PFSK-1 (cell line): Measurements from ENCODE around the gene GNB1L.

Source experiments
- FOXP2 ChIP-seq: optimal IDR thresholded peaks from 2 replicates; pipeline ENCODE3; 2011; ENCODE audit warnings: borderline replicate concordance, control low read depth, inconsistent platforms; ENCODE audit not compliant: insufficient read depth; ENCODE audit errors: extremely low read length, extremely low read depth
- POLR2AphosphoS5 ChIP-seq: IDR thresholded peaks from 2 replicates; pipeline ENCODE4 v1.6.1; 2012; ENCODE audit warnings: low read depth, mild to moderate bottlenecking, control low read depth, low read length, moderate library complexity
- REST ChIP-seq, 2 experiments: IDR thresholded peaks; 2 replicates each; pipeline versions ENCODE4 v1.6.1 to v1.8.0; 2011 to 2012; ENCODE audit warnings: low read depth in 2 of 2, low read length in 2 of 2, control low read depth in 1 of 2, inconsistent platforms in 1 of 2, mild to moderate bottlenecking in 1 of 2, moderate library complexity in 1 of 2; ENCODE audit not compliant: insufficient read depth in 1 of 2
- SIN3A ChIP-seq: IDR thresholded peaks from 2 replicates; pipeline ENCODE4 v1.6.1; 2012; ENCODE audit warnings: mild to moderate bottlenecking, low read length, moderate library complexity, borderline replicate concordance; ENCODE audit not compliant: insufficient read depth
- TAF1 ChIP-seq: IDR thresholded peaks from 2 replicates; pipeline ENCODE4 v1.6.1; 2012; ENCODE audit warnings: low read length, control low read depth, borderline replicate concordance; ENCODE audit not compliant: insufficient read depth

GNB1L gene

GRCh38 chr22:19770349-19771220, 84.1 kb downstream of the GNB1L start:
- TF ChIP-seq POLR2AphosphoS5 (no peak), FOXP2 (no peak), TAF1 (no peak), REST (IDR thresholded peaks at IDR 0.05; ENCODE audit: insufficient read depth in 1 of 2, low read depth in 2 of 2, low read length in 2 of 2) (no peak), SIN3A (no peak)

GRCh38 chr22:19769393-19769715, 85.3 kb downstream of the GNB1L start:
- TF ChIP-seq SIN3A (no peak), FOXP2 (no peak), POLR2AphosphoS5 (no peak), TAF1 (no peak), REST (IDR thresholded peaks at IDR 0.05; ENCODE audit: insufficient read depth in 1 of 2, low read depth in 2 of 2, low read length in 2 of 2) (no peak)

GRCh38 chr22:19767427-19768341, 87.0 kb downstream of the GNB1L start:
- TF ChIP-seq SIN3A (no peak), REST (IDR thresholded peaks at IDR 0.05; ENCODE audit: insufficient read depth in 1 of 2, low read depth in 2 of 2, low read length in 2 of 2) (no peak), FOXP2 (no peak), TAF1 (no peak), POLR2AphosphoS5 (no peak)

GRCh38 chr22:19766511-19767426, 87.9 kb downstream of the GNB1L start:
- TF ChIP-seq FOXP2, result no peak
- no peak for TF ChIP-seq SIN3A
- TF ChIP-seq REST (IDR thresholded peaks at IDR 0.05; ENCODE audit: insufficient read depth in 1 of 2, low read depth in 2 of 2, low read length in 2 of 2), result no peak
- TF ChIP-seq POLR2AphosphoS5, result no peak
- no peak for TF ChIP-seq TAF1
